MM.1S (cell line): Measurements from ENCODE around the gene RHOB.

Experiments used
- DNase-seq: peaks from one replicate; pipeline ENCODE4 v3.0.0-alpha.2; 2015
- H2AFZ ChIP-seq: fragments of 300-600 bp; sonication (generic); 2 replicates; pipeline ENCODE4 v1.6.0; 2016; ENCODE audit warnings: antibody characterized with exemption, low read length
- H3F3A ChIP-seq: fragments of 300-600 bp; sonication (generic); 2 replicates; pipeline ENCODE4 v1.6.1; 2016; ENCODE audit warnings: mild to moderate bottlenecking, antibody characterized with exemption, low read length, moderate library complexity, mixed read lengths; ENCODE audit not compliant: insufficient read depth
- H3K27ac ChIP-seq: fragments of 300-600 bp; sonication (generic); 2 replicates; pipeline ENCODE4 v1.5.1; 2016; ENCODE audit warnings: mild to moderate bottlenecking, low read length
- H3K27me3 ChIP-seq: fragments of 300-600 bp; sonication (generic); replicated peaks from 2 replicates; pipeline ENCODE4 v1.6.0; 2016; ENCODE audit warnings: low read length; ENCODE audit not compliant: insufficient read depth
- H3K36me3 ChIP-seq: fragments of 300-600 bp; sonication (generic); replicated peaks from 2 replicates; pipeline ENCODE4 v1.6.1; 2016; ENCODE audit warnings: mild to moderate bottlenecking, low read length, mixed read lengths; ENCODE audit not compliant: insufficient read depth
- H3K4me1 ChIP-seq: fragments of 300-600 bp; sonication (generic); 2 replicates; pipeline ENCODE4 v1.6.1; 2016; ENCODE audit warnings: low read length, mixed read lengths
- H3K4me2 ChIP-seq: fragments of 300-600 bp; sonication (generic); 2 replicates; pipeline ENCODE4 v1.6.0; 2016; ENCODE audit warnings: low read depth, low read length
- H3K4me3 ChIP-seq: fragments of 300-600 bp; sonication (generic); 2 replicates; pipeline ENCODE4 v1.5.1; 2016; ENCODE audit warnings: low read length, mixed read lengths
- H3K79me2 ChIP-seq: fragments of 300-600 bp; sonication (generic); 2 replicates; pipeline ENCODE4 v1.6.1; 2016; ENCODE audit warnings: mixed run types, low read length, mixed read lengths
- H3K9ac ChIP-seq: fragments of 300-600 bp; sonication (generic); 2 replicates; pipeline ENCODE4 v1.6.1; 2016; ENCODE audit warnings: low read length, mixed read lengths
- H3K9me2 ChIP-seq: fragments of 300-600 bp; sonication (generic); replicated peaks from 2 replicates; pipeline ENCODE4 v1.6.1; 2016; ENCODE audit warnings: mild to moderate bottlenecking, low read length, mixed read lengths; ENCODE audit not compliant: insufficient read depth
- H3K9me3 ChIP-seq: fragments of 300-600 bp; sonication (generic); replicated peaks from 2 replicates; pipeline ENCODE4 v1.6.1; 2016; ENCODE audit warnings: mild to moderate bottlenecking, low read length, mixed read lengths; ENCODE audit not compliant: insufficient read depth
- H4K20me1 ChIP-seq: fragments of 300-600 bp; sonication (generic); 2 replicates; pipeline ENCODE4 v1.6.1; 2016; ENCODE audit warnings: mild to moderate bottlenecking, low read length, moderate library complexity, mixed read lengths; ENCODE audit not compliant: insufficient read depth
- CTCF ChIP-seq: fragments of 300-600 bp; sonication (generic); IDR thresholded peaks from 2 replicates; pipeline ENCODE4 v1.5.1; 2016; ENCODE audit warnings: antibody characterized with exemption, low read length, mixed read lengths
- EZH2 ChIP-seq: fragments of 300-600 bp; sonication (generic); optimal IDR thresholded peaks from 2 replicates; pipeline ENCODE3; 2017; ENCODE audit warnings: low read depth, mild to moderate bottlenecking, antibody characterized with exemption, low read length, mixed read lengths
- EZH2phosphoT487 ChIP-seq: fragments of 300-600 bp; sonication (generic); IDR thresholded peaks from 2 replicates; pipeline ENCODE4 v1.6.1; 2018; ENCODE audit warnings: antibody characterized with exemption, low read length

RHOB gene

GRCh38 chr2:20429528-20429927 is 17.3 kb upstream of the RHOB start:
- Histone ChIP-seq H3F3A (peaks cover 23% of the 10 kb centered on the region), H2AFZ (peak overlapping the region; percentile 57), H4K20me1 (no peaks in the 10 kb centered on the region), H3K9me3 (no peaks in the 10 kb centered on the region), H3K4me2 (peak overlapping the region; percentile 77), H3K4me3 (peak overlapping the region; percentile 21; the same call in 1 of the 2 replicates), H3K4me1 (peaks cover 57% of the 10 kb centered on the region), H3K36me3 (no peaks in the 10 kb centered on the region), H3K27me3 (no peaks in the 10 kb centered on the region), H3K9ac (peak overlapping the region; percentile 53), H3K9me2 (no peaks in the 10 kb centered on the region), H3K27ac (peak overlapping the region; percentile 79), H3K79me2 (no peaks in the 10 kb centered on the region; the same call in 1 of the 2 replicates)
- TF ChIP-seq EZH2 (no peak), EZH2phosphoT487 (no peak), CTCF (no peak)
- peak; percentile 85 for DNase-seq

DNA sequence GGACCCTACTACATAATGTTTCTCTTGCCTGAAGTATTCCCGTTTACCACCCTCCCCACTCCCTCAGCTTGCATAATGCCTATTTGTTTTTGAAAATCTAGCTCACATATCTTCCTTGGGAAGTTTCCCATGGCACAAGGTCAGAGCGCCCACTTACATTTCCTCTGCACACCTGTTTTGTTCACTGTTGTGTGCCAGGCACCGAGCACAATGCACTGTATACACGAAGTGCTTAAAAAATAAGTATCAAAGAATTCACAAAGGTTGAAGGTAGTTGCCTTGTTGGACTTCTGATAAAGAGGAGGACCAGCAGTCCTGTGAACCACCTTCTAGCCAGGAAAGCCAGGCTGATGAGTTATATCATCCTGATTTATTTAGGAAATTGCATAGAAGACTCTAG is 16.8 kb upstream of the RHOB start:
- H3K27me3 ChIP-seq = no peaks in the 10 kb centered on the region
- peak overlapping the region; percentile 31 for H3K9ac ChIP-seq
- H3K79me2 ChIP-seq = no peaks in the 10 kb centered on the region
- H3K9me2 ChIP-seq = no peaks in the 10 kb centered on the region
- H3K4me2 ChIP-seq = peak overlapping the region; percentile 77
- H3K4me1 ChIP-seq = peaks cover 52% of the 10 kb centered on the region
- H3F3A ChIP-seq = peaks cover 18% of the 10 kb centered on the region
- TF ChIP-seq CTCF (no peak), EZH2 (no peak), EZH2phosphoT487 (no peak)
- H3K27ac ChIP-seq = peak overlapping the region; percentile 79
- no peak for DNase-seq
- H4K20me1 ChIP-seq = no peaks in the 10 kb centered on the region
- H3K4me3 ChIP-seq = peak overlapping the region; percentile 21; the same call in 1 of the 2 replicates
- no peaks in the 10 kb centered on the region for H3K36me3 ChIP-seq
- peak overlapping the region; percentile 57 for H2AFZ ChIP-seq
- H3K9me3 ChIP-seq = no peaks in the 10 kb centered on the region

GRCh38 chr2:20430461-20431300 is 16.2 kb upstream of the RHOB start:
- Histone ChIP-seq H3K27me3 (no peaks in the 10 kb centered on the region), H3K4me2 (no peak overlapping the region), H3K27ac (no peak overlapping the region; the same call in 1 of the 2 replicates), H4K20me1 (no peaks in the 10 kb centered on the region), H2AFZ (0 out of 2 replicates have a peak overlapping the region, but pooled peaks have one; percentile 57), H3K79me2 (no peaks in the 10 kb centered on the region), H3K9me2 (no peaks in the 10 kb centered on the region), H3K9ac (no peak overlapping the region), H3K4me1 (peaks cover 46% of the 10 kb centered on the region), H3K4me3 (no peak overlapping the region), H3K9me3 (no peaks in the 10 kb centered on the region), H3K36me3 (no peaks in the 10 kb centered on the region), H3F3A (peaks cover 11% of the 10 kb centered on the region)
- TF ChIP-seq EZH2phosphoT487 (no peak), EZH2 (no peak), CTCF (no peak)
- DNase-seq = no peak
